C4-2B (cell line): ENCODE results near the gene SLC37A2.

Experiments used
- H3K27ac ChIP-seq: fragments of 450-650 bp; 2 replicates; pipeline ENCODE4 v1.5.1; 2017
- CTCF ChIP-seq: fragments of 450-650 bp; conservative IDR thresholded peaks from 2 replicates; pipeline ENCODE4 v1.5.1; 2017; ENCODE audit warnings: mild to moderate bottlenecking
- ZFX ChIP-seq: fragments of 450-650 bp; IDR thresholded peaks from 2 replicates; pipeline ENCODE4 v1.6.1; 2017

SLC37A2 gene

GRCh38 chr11:125061281-125061680, 1.8 kb upstream of the SLC37A2 start:
- no peak overlapping the region for H3K27ac ChIP-seq
- TF ChIP-seq ZFX = no peak
- no peak for TF ChIP-seq CTCF

GRCh38 chr11:125062218-125062930, 731 bp upstream of the SLC37A2 start:
- no peak overlapping the region for H3K27ac ChIP-seq
- no peak for TF ChIP-seq CTCF
- no peak for TF ChIP-seq ZFX

GRCh38 chr11:125063429-125064043, 431 bp downstream of the SLC37A2 start:
- no peak for TF ChIP-seq CTCF
- no peak overlapping the region; the same call in 1 of the 2 replicates for H3K27ac ChIP-seq

GRCh38 chr11:125064070-125064469, 965 bp downstream of the SLC37A2 start:
- TF ChIP-seq CTCF = no peak
- no peak for TF ChIP-seq ZFX
- H3K27ac ChIP-seq = no peak overlapping the region

GRCh38 chr11:125068368-125068767, 5.3 kb downstream of the SLC37A2 start:
- no peak for TF ChIP-seq CTCF
- TF ChIP-seq ZFX = no peak

GRCh38 chr11:125069008-125069407, 5.9 kb downstream of the SLC37A2 start:
- H3K27ac ChIP-seq = peak overlapping the region; percentile 22; the same call in 1 of the 2 replicates
- no peak for TF ChIP-seq ZFX
- no peak for TF ChIP-seq CTCF

More at GRCh38 chr11:125068368-125068767, 5.3 kb downstream of the SLC37A2 start:
- H3K27ac ChIP-seq = no peak overlapping the region

GRCh38 chr11:125069796-125070195, 6.7 kb downstream of the SLC37A2 start:
- peak overlapping the region; percentile 22 for H3K27ac ChIP-seq
- TF ChIP-seq ZFX (no peak), CTCF (no peak)
